K562 (cell line): ENCODE measurements around the gene KIF3B. TPM values are rescaled to one million over a fixed set of nuclear protein-coding genes. Genes with fewer than 3 reads are reported as not detected.

Experiments used
- ATAC-seq: fragments of 200-7000 bp; cut with Tn5 transposase; 3 replicates; pipeline ENCODE4 v1.9.1; 2020; ENCODE audit warnings: moderate library complexity
- BruUV-seq: library from RNA; stranded (reverse); fragments of 400-500 nt; replicated peaks from 2 replicates; lab custom pipeline; 2021; lab: Mats Ljungman, UMichigan
- CTCF ChIA-PET: fragments of 300-600 bp; formaldehyde crosslinking; extraction: SDS; loops from one replicate; lab custom pipeline; 2021; ENCODE audit warnings: low intra/inter-chr PET ratio; lab: Yijun Ruan, JAX
- POLR2A ChIA-PET: fragments of 300-600, 350-650 bp; sonication (Branson Sonifier 250); formaldehyde crosslinking; extraction: SDS; loops from one replicate; lab custom pipeline; 2021; ENCODE audit warnings: antibody characterized with exemption, inconsistent platforms; lab: Yijun Ruan, JAX
- DNase-seq, 4 experiments: peaks; one replicate each; pipeline versions ENCODE4 v3.0.0 to v3.0.0-alpha.2; 2011 to 2018; ENCODE audit warnings: low spot score in 3 of 4, mixed read lengths in 3 of 4; ENCODE audit errors: extremely low read depth in 1 of 4
- FAIRE-seq: peaks from 2 replicates; lab custom pipeline; 2011; peaks lifted over from hg19 to GRCh38; lab: Jason Lieb, UNC
- H2AFZ ChIP-seq: 2 replicates; pipeline ENCODE4 v1.6.0; 2011; ENCODE audit warnings: low read depth, low read length, control low read depth, inconsistent platforms
- H3K27ac ChIP-seq: fragments of 200-600 bp; 3 replicates; pipeline ENCODE4 v1.8.0; 2011; ENCODE audit warnings: low read depth, mild to moderate bottlenecking, control low read depth, inconsistent platforms, low read length, moderate library complexity, mixed read lengths; ENCODE audit errors: extremely low read depth
- H3K27me3 ChIP-seq, 2 experiments: fragments of 300-600 bp in 1 of 2; 2 replicates in 1 of 2; 3 replicates in 1 of 2; pipeline versions ENCODE4 v1.6.0 to v1.8.0; 2011; ENCODE audit warnings: inconsistent platforms in 2 of 2, low read length in 2 of 2, mild to moderate bottlenecking in 1 of 2, mixed read lengths in 1 of 2, moderate library complexity in 1 of 2; ENCODE audit not compliant: control insufficient read depth in 2 of 2, insufficient read depth in 2 of 2
- H3K36me3 ChIP-seq: fragments of 300-600 bp; 3 replicates; pipeline ENCODE4 v1.8.0; 2011; ENCODE audit warnings: mild to moderate bottlenecking, low read length, inconsistent platforms; ENCODE audit not compliant: control insufficient read depth, insufficient read depth
- H3K4me1 ChIP-seq, 2 experiments: fragments of 200-600 bp in 1 of 2; replicated peaks in 1 of 2; 2 replicates in 1 of 2; 3 replicates in 1 of 2; pipeline versions ENCODE4 v1.5.1 to v1.8.0; 2011; ENCODE audit warnings: inconsistent platforms in 2 of 2, low read length in 2 of 2, mild to moderate bottlenecking in 1 of 2, mixed read lengths in 1 of 2, moderate library complexity in 1 of 2; ENCODE audit not compliant: control insufficient read depth in 2 of 2, insufficient read depth in 2 of 2
- H3K4me2 ChIP-seq: 2 replicates; pipeline ENCODE4 v1.6.1; 2011; ENCODE audit warnings: low read length, control low read depth, inconsistent platforms, mixed read lengths; ENCODE audit not compliant: insufficient read depth
- H3K4me3 ChIP-seq: fragments of 200-600 bp; sonication (generic), shearing (Covaris generic); 2 replicates; pipeline ENCODE4 v1.5.1; 2016; ENCODE audit warnings: control low read depth, inconsistent platforms
- H3K79me2 ChIP-seq: fragments of 200-600 bp; 3 replicates; pipeline ENCODE4 v1.8.0; 2011; ENCODE audit warnings: low read length, inconsistent platforms; ENCODE audit not compliant: control insufficient read depth, insufficient read depth
- H3K9ac ChIP-seq, 2 experiments: 2 replicates each; pipeline versions ENCODE4 v1.6.0 to v1.6.1; 2011; ENCODE audit warnings: low read depth in 2 of 2, low read length in 2 of 2, control low read depth in 1 of 2, inconsistent platforms in 1 of 2, mild to moderate bottlenecking in 1 of 2, mixed read lengths in 1 of 2; ENCODE audit not compliant: insufficient read depth in 1 of 2
- H3K9me1 ChIP-seq: one replicate; pipeline ENCODE4 v1.6.0; 2011; ENCODE audit warnings: inconsistent platforms, mild to moderate bottlenecking, low read length, moderate library complexity; ENCODE audit not compliant: control insufficient read depth, insufficient read depth
- H3K9me3 ChIP-seq: replicated peaks from 2 replicates; pipeline ENCODE4 v1.5.1; 2011; ENCODE audit warnings: low read depth, low read length, inconsistent platforms; ENCODE audit not compliant: control insufficient read depth, insufficient read depth
- H4K20me1 ChIP-seq: replicated peaks from 2 replicates; pipeline ENCODE4 v1.6.1; 2011; ENCODE audit warnings: low read length, inconsistent platforms, mixed read lengths; ENCODE audit not compliant: control insufficient read depth, insufficient read depth
- BRCA1 ChIP-seq, 2 experiments: fragments of 450-650 bp in 1 of 2; sonication (generic) in 1 of 2; formaldehyde crosslinking in 1 of 2; IDR thresholded peaks; 2 replicates each; pipeline versions ENCODE4 v1.5.0 to v1.6.1; 2017 to 2020; ENCODE audit warnings: mild to moderate bottlenecking in 1 of 2, missing genetic modification reagents in 1 of 2
- C11orf30 ChIP-seq: fragments of 450-650 bp; IDR thresholded peaks from 2 replicates; pipeline ENCODE4 v1.6.1; 2016; ENCODE audit warnings: low read depth, mild to moderate bottlenecking
- HDAC2 ChIP-seq: fragments of 450-650 bp; IDR thresholded peaks from 2 replicates; pipeline ENCODE4 v1.6.1; 2016; ENCODE audit warnings: mild to moderate bottlenecking
- PHF20 ChIP-seq: fragments of 450-650 bp; IDR thresholded peaks from 2 replicates; pipeline ENCODE4 v1.6.1; 2018; ENCODE audit not compliant: partially characterized antibody
- SP1 ChIP-seq: sonication (generic); formaldehyde crosslinking; IDR thresholded peaks from 2 replicates; pipeline ENCODE4 v1.8.1; 2022; ENCODE audit warnings: mild to moderate bottlenecking, missing genetic modification reagents
- ZNF316 ChIP-seq: fragments of 450-650 bp; IDR thresholded peaks from 2 replicates; pipeline ENCODE4 v1.6.1; 2016
- WGBS: fragments of 100-300 bp; shearing (Covaris generic); methylation state at CpG from one replicate; pipeline ENCODE4 v1.1.6; 2016; ENCODE audit warnings: low coverage, mixed read lengths; ENCODE audit not compliant: insufficient coverage; ENCODE audit errors: missing lambda C conversion rate; 5-methylcytosine and 5-hydroxymethylcytosine counted together
- in situ Hi-C: fragments of 300-500 bp; cut with MboI; formaldehyde crosslinking; loops from 4 replicates; pipeline ENCODE4 v1.15.0; 2018; ENCODE audit warnings: inconsistent platforms, mixed read lengths
- intact Hi-C: fragments of 100-400 bp; cut with micrococcal nuclease; formaldehyde crosslinking; loops from 2 replicates; pipeline ENCODE4 v1.14.2; 2022
- polyA plus RNA-seq, 8 experiments: library from polyadenylated mRNA; depleted of rRNA in 4 of 8; stranded (reverse) in 5 of 8; unstranded in 3 of 8; fragments of >200 nt; fragmentation: Nextera tagmentation in 2 of 8; fragmentation: Illumina TruSeq in 1 of 8; extraction: Ambion mirVana in 2 of 8; extraction: Trizol in 1 of 8; gene quantifications; 2 replicates each; pipeline versions ENCODE4 v1.2.1 to v1.2.3, GENCODE V29; 2011 to 2014; ENCODE audit warnings: inconsistent platforms in 1 of 8, missing spikeins in 1 of 8
- total RNA-seq, 7 experiments: library from RNA; depleted of rRNA in 6 of 7; stranded (reverse); fragments of >200 nt in 6 of 7; fragmentation: Illumina TruSeq in 2 of 7; extraction: Trizol in 2 of 7; gene quantifications; 2 replicates each; pipeline versions ENCODE4 v1.2.1 to v1.2.3, GENCODE V29; 2011 to 2021; ENCODE audit warnings: low replicate concordance in 1 of 7

The KIF3B gene
- total and polyA plus RNA-seq, 9 of the 15 experiments (the other 6 are each of a cell fraction or from before 2014, with no cell fraction given) = 2.9 to 12.3 (median 8.6) TPM

- Histone ChIP-seq H3K27me3 (no peaks in the 10 kb centered on the region), H3K9ac (no peak overlapping the region), H3K36me3 (peaks cover 29% of the 10 kb centered on the region; the same call in 2 of the 3 replicates), H2AFZ (no peak overlapping the region), H3K9me1 (no peaks in the 10 kb centered on the region), H3K4me1 (no peaks in the 10 kb centered on the region), H3K4me3 (no peak overlapping the region), H3K9me3 (no peaks in the 10 kb centered on the region), H3K27ac (no peak overlapping the region), H4K20me1 (peaks cover 4% of the 10 kb centered on the region; the same call in 1 of the 2 replicates), H3K4me2 (no peak overlapping the region), H3K79me2 (no peaks in the 10 kb centered on the region)
- ChIA-PET POLR2A (no interaction called here), CTCF (no interaction called here)
- ATAC-seq (no peak), FAIRE-seq (no peak), DNase-seq (no peak)
- 39% methylated on average over 9 of the region's 9 CpGs for WGBS
- in situ Hi-C loops = no loop called here
- intact Hi-C loops = no loop called here
- BruUV-seq = no TSS peak
- no peak for TF ChIP-seq BRCA1 (IDR thresholded peaks at IDR 0.05)
- no peak for TF ChIP-seq BRCA1 (CRISPR knock-in tag; IDR thresholded peaks at IDR 0.05)
- TF ChIP-seq ZNF316 = peak; percentile 30; the same call in 1 of the 2 replicates
- TF ChIP-seq PHF20 = no peak
- TF ChIP-seq C11orf30 = peak; percentile 18; the same call in 1 of the 2 replicates
- TF ChIP-seq HDAC2 = no peak
- no peak for TF ChIP-seq SP1 (CRISPR knock-in tag)
These were observed 38.7 kb upstream of the KIF3B start for GRCh38 chr20:32238483-32239425.
